Globus pallidus (tissue), 1 donor: ENCODE measurements around the gene PRCD.

Source experiments
- DNase-seq: peaks from one replicate; pipeline ENCODE4 v3.0.0-alpha.2; 2015; ENCODE audit warnings: low spot score

PRCD gene, protein sequence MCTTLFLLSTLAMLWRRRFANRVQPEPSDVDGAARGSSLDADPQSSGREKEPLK

DNA sequence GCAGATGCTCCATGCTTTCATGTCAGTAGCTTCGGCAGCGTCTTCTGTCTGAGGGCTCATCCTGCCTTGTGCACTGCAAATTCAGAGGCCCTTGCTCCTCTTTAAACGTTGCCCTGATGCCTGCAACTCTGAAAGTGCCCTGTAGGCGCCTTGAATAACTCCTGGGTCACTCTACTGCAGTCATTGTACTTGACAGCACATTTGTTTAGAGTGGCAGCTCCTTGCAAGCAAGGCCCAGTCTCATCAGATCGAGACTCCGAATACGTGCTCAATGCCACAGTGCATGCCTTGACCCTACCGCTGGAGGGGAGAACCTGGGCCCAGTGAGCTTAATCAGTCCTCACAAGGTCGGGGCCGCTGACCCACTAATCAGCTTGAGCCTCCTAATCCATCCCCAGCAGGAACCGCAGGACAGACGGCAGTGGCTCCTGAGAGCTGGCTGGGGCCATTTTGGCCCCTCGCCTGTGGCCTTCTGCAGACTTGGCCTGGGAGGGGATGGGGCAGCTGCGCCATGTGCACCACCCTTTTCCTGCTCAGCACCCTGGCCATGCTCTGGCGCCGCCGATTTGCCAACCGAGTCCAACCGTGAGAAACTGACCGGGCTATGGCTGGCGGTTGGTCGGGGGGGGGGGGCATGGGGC, at the start of gene PRCD:
TSS of gene PRCD (plus strand) at position 414 of the 641 bp plus-strand sequence. CDS start at position 512, 98 bp downstream.
- DNase-seq = no peak

DNA sequence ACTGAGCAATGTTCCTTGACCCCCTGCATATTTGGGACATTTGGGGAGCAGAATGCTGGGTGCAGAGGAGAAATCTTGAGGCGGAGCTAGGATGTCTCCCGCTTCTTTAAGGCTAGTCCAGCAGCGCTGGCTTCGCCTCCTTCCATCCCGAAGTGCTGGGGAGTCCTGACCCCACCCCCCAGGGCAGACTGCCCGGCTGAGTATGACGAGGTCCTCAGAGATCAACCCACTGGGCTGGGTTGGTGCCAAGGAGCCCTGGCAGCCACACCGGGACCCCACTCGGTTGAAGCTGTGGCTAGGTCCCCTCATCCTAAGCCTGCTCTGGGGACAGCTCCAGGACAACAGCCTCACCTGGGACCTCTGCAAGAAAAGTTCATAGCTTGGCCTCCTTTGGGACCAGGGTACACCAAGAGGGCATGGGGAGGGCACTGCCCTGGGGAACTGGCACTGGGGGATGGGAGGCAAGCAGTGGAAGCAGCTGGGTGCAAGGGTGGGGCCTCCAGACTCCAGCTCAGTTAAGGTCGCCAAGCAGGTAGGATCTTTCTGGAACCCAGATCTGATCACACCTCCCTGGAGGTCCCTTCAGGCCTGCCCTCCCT, 49.6 kb upstream of the PRCD start:
- no peak for DNase-seq

DNA sequence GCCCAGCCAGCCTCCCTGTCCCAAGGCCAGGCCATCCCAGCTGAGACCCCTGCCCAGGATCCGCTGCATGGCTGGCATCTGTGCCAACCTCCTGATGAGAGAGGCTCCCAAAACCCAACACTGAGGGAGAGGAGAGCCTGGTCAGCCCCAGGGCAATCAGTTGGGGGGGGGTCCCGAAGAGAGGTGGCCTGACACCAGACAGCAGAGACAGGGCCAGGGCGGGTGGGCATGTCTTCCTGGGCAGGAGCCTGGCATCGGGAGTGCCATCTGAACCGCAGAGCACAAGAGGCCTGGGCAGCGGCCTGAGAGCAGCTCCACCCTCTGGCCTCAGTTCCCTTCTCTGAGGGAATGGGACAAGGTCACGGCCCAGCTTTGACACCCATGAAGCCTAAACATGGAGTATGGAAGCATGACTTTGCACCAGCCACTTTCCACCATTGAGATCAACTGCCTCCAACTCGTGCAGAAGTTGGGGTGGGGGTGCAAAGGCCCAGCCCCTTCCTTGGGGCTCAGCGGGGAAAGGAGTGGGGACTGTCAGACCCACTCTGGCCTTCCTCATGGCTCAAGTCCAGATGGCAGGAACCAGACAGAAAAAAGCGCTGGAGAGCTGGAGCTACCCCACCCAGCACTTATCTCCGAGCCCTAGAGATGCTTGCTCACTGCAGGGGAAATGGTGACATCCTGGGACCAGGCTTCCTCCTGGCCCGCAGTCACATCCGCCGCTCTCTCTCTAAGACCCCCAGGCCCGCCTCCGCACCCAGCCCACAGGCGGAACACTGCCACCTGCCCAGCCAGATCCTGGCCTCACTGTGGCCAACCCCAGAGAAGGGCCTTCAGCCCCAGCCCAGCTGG, 48.3 kb upstream of the PRCD start:
- no peak for DNase-seq

DNA sequence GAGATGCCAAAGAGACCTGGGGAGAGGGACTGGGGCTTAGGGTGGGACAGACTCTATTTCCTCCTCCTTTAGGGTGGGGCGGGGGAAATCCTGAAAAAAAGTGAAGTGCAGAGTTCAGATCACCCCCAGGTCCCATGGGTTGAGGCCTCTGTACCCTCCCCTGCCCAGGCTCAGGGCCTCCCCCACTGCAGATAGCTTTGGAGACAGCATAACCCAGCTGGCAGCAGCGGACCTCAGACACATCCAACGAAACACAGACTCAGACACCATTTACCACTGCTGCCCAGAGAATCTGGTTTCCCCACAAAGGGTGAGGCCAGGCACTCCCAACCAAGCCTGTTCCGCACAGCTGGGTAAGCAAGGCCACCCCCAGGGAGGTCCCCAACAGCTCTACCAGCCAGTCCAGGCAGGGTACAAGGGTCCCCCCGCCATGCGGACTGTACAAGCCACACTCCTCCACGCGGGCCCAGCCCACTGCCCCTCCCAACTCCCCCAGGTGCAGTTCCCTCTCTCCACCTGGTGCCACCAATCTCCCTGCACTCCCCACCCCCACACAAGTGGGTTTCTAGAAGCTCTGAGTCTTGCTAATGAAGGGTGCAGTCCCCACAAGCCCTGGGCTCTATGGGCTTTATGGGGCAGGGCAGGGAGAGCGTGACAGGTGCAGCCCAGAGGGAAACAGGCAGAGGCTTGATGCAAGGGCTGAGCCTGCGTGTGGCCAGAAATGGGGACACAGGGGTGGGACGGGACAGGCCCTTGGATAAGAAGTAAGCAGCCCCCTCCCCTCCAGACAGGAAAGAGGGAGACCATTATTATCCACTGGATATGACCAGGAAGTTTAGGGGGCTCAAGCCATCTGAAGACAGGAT, 47.5 kb upstream of the PRCD start:
- DNase-seq = no peak

DNA sequence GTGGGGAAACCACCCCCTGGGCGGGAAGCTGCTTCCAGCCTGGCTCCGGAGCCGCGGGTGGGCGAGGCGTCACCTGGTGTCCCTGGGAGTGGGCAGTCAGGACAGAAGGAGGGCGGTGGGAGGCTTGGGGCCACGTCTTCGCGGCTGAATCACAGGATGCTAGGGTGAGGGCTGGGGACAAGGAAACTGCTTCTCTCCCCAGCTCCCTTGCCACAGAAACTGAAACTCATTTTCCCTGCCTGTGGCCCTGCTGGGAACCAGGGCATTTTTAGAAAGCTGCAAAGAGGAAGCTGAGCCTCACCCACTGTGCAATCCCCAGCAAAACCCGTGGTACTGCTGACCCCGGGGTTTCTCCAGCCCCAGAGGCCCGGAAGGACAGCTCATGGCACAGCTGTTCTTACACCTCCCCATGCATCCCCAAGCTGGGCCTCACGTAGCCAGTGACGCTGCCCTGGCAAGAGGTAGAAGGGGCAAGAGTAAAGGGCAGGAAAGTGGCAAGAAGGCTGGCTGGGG, 46.8 kb upstream of the PRCD start:
- DNase-seq = peak; percentile 69

DNA sequence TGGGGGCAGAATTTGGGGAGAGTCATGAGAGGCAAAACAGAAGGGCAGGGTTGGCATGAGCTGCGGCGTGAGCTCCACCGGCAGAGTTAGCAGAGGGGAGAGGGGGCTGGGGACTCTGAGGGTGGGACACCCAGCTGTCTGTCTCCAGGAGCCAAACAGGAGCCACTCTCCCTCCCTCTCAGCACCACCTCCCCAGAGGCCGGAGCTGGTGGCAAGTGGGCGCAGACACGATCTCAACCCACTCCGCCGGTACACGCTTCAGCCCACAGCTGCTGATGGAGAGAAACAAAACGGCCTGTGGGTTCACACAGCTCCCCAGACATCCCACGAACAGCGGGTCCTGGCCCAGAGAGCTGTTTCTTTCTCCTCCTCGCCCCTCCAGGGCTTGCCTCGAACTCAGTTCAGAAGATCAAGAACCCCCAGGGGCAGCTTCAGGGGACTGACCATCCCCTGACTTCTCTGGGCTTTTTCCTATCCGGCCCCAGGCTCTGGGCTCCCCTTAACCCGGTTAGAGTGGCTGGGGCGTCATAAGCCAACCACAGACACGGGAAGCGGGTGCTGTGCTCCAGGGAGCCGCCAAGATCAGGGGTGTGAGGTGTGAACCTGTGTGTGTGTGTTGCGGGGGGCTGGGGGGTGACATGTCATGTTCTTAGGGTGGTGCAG, 46.2 kb upstream of the PRCD start:
- no peak for DNase-seq

DNA sequence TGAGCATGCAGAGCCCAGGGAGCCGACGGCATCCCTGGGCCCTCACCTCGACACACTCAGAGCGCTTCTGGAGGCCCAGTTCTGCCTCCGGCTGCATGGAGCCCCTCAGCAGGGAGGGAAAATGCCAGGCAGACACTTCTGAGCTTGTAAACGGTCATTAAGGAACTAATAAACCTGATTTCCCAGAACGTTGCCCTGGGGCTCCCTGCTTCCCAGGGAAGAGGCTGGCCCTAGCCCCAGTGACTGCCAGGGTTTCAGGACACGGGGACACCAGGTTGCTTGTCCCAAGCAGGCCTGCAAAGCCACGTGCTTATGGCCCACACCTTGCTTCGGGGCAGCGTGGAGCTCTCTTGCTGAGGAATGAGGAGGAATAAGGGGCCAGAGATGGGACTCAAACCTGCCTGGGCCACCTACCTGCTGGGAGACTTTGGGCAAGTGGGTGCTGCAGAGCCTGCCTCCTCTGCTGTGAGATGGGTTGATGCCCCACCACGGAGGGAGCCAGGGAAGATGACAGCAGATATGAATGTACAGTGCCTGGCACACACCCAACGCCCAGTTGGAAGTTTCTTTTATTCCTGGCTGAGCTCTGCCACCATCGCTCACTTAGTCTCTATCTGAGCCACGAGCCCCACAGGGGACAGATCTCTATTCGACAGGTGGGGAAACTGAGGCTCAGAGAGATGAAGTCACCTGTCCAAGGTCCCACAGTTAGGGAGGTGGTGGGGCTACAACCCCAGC, 44.0 kb upstream of the PRCD start:
- no peak for DNase-seq

DNA sequence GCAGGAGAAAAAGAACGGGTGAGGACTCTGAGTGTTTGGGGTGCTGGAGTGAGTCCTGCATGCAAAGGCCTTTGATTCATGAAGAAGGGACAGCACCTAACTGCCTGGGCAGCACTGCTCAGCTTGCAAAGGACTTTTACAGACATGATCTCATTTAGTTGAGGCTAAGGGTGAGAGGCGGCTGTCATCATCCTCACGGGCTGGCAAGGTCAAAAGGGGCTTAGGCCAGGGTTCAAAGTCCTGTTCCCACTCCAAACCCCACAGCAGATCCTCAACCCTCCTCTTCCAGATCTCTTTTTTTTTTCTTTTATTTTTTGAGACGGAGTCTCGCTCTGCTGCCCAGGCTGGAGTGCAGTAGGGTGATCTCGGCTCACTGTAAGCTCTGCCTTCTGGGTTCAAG, 43.4 kb upstream of the PRCD start:
- DNase-seq = no peak

DNA sequence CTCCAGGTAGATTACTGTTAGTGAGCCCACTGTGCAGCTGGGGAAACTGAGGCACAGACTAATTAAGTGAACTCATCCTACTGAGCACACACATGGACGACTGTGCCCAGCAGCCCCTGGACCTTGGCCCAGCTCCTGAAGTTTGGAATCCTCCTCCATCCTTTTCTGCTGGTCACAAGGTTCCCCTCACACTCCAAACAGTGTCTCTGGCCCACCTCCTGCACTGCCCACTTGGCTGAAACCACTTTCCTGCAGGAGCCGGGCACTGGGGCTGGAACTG, 42.2 kb upstream of the PRCD start:
- DNase-seq = no peak

DNA sequence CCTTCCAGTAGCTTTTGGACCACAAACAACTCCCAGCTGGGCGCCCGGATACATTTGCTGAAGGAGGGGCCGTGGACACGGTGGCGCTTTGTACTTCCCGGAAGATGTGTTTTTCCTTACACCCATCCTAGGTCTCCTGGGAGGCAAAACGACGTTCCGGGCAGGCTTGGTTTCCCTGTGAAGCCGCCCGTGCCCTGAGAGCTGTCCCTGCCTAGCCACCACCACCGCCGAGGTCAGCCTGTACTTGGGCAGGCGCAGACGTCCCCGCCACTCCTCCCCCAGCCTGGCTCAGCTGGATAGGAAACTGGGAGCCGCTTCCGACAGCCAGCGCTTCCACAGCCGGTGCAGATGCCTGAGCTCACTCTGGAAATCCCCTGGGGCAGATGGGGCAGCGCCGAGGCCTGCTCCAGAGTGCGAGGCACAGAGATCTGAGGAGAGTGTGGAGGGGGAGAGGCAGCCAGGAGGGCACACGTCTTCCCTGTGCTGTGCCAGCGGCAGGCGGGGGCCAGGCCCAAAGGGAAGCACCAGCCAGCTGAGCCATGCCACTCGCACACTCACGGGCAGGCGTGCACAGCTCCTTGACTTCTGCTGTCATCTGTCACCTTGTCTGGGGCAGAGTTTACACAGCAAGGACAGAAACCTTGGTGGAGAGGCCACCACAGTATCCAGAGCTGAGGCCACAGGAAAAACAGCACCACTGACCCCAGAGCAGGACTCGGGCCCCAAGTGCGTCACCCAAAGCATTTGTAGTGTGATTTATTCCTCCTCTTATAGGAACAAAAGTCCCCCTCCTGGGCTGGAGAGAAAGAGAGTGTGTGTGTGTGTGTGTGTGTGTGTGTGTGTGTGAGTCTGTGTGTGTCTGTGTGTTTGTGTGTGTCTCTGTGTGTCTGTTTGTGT, 41.6 kb upstream of the PRCD start:
- DNase-seq = peak; percentile 69

DNA sequence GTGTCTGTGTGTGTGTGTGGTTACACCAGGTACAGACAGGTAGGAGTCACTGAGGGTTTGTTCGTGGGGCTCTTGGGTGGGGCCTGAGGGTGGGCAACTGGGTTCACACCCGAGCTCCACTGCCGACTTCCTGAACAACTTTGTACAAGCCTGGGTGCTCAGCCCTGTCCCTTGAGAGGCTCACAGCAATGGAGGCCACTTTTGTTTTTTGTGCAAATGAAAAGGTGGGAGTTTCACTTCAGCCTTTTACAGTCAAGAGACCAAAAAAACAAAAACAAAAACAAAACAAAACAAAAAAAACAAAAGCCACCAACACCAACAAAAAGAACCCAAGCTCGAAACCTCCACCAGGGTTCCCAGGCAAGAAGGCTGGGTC, 41.0 kb upstream of the PRCD start:
- no peak for DNase-seq

DNA sequence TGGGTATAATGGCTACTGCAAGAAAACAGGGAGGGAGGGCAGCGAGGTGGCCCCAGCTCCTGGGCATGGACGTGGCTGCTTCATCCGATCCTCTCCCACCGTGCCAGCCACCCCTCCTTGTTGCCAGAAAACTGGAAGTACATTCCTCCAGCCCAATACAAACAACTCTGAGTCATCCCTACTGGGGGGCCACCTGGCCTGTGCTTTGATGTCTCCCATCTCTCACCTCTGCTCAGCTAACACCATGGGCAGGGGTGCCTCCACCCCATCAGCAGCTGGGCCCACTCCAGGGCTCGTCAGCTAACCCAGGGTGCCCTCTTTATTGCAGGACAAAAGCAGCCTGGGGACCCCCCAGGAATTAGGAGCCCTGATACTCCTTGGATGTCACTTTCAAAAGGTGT, 40.6 kb upstream of the PRCD start:
- DNase-seq = no peak

DNA sequence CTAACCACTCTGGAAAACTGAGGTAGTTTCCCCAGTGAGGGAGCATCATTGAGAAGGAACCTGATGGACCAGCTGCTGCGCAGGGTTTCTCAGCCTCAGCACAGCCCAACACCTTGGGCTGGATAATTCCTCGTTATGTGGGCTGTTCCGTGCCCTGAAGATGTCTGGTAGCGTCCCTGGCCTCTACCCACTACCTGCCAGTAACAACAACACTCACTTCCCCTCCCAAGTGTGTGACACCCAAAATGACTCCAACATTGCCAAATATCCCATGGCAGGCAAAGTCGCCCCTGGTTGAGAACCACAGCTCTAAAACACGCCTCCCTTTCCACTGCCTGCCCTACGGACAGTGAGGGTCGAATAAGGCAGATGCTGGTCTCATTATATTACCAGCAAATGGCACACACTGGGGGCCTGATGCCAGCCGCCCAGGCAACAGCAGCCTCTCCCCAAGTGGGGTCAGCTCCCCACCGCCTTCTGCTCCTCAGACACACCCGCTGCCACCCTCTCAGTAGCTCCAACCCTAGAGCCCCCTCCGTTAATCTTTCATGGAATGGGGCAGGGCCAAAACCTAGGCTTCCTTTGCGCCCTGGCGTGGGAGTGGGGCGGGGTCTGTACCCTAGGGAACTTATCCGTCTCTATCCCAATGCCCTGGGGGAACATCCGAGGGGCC, 39.6 kb upstream of the PRCD start:
- DNase-seq = no peak

DNA sequence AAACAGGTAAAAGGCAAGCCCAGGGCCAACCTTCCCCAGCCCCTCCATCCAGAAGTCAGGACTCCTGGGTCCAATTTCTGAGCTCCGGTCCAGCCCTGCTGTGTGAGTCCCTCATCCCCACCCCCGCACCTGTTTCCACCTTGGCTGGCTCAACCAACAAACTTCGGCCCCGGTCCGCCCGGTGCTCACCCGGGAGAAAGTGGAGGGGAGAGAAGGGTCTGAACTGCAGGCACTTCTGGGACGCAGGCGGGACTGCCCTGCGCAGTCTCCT, 39.2 kb upstream of the PRCD start:
- no peak for DNase-seq

DNA sequence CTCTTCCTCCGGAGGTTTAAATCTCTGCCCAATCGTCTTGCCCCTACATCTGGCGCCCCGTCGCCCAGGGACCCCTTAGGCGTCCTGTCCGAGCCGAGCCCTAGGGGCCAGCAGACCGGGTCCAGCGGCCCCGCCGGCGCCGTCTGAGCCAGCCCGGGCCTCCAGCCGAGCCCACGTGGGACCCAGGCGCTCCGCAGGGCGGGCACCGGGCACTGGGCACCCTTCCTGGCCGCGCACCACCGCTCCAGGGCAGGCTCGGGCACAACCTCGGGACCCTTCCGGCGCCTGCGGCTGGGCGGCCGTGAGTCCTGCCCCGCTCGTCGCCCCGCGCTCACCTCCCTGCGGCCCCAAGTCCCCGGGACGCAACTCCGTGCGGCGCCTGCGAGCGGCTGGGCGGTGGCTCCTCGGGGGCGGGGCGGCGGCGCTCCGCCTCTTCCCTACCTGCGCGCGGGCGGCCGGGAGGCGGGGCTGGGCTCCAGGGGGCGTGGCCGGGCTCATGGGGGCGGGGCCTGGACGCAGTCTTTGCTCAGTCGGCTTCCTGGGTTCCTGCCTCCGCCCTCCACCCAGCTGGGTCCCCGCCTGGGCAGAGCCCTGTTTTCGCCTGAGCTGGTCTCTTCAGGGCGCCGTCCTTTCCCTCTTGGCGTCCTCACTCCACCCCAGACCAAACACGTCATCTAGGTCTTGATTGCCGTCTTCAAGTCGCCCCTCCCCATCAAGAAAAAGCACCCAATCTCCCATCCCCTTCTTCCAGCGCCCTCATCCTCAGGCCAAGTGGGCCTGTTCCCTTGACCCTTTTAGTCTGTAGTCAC, 38.6 kb upstream of the PRCD start, which contains the start of gene RHBDF2:
TSS of gene RHBDF2 (minus strand) at position 406 of the 809 bp plus-strand sequence. CDS start 19,899 bp downstream, outside the sequence.
- DNase-seq = peak; percentile 70

DNA sequence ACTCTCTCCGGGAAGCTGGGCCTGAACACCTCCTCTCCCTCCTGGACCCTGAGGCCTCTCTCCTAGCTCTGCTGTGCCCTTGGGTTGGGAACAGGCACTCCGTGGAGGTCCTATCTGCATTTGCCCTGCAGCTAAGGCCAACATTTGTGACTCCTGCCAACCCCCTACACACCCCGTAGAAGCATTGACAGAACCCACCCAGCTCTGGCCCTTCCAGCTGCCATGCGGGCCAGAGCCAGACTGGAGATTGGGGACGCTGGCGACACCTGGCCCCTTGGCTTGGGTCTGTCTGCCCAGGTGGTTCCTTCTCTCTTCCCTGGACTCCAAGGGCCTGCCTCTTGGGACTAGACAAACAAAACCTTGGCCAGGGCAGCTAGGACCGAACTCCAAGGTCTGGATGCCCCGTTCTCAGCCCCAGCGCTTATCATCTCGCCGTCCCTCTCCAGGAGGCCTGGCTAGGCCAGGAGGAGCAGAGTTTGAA, 38.0 kb upstream of the PRCD start:
- no peak for DNase-seq

DNA sequence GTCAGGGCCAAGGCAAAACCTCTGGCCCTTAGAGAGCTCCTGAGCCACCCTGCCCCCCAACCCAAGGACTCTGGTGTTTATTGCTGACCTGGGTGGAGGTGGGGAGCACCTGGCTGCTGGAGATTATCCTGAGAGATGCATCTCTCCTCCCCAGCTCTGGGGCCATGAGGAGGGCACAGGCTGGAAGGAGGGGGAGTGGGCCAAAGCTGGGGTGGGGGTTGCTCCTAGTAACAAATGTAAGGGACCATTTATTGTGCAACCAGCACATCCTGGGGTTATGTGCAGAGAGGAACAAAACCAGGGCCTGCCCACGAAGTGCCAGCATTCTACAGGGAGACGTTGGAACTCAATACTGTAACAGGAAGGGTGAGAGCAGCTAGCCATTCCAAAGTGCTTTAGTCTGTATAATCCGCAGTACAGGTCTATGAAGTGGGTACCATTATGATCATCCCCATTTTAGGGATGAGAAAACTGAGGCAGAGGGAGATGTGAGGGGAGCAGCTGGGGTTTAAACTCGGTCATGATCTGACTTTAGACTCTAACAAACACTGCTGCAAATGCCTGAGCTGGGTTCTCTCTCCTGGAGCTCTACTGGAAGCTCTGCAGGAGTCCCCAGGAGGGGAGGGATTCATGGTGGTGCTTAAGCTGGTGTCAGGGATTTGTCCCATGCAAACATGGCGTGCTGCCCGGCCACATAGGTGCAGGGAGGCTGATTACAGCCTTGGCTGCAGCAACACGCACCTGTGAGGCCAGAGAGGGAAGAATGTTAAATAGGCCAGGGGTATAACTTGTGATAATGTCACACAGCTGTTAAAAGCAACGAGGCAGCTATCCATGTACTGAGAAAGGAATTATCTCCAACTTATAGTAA, 37.3 kb upstream of the PRCD start:
- DNase-seq = no peak
